HEK293 (cell line): ENCODE data around the gene ZNF367.

Experiments used
- GLIS1 ChIP-seq: fragments of 450-650 bp; formaldehyde crosslinking; IDR thresholded peaks from 2 replicates; pipeline ENCODE4 v1.5.1; 2016; ENCODE audit warnings: missing biosample characterization, missing genetic modification characterization
- HIC1 ChIP-seq: fragments of 450-650 bp; formaldehyde crosslinking; IDR thresholded peaks from 2 replicates; pipeline ENCODE4 v1.5.1; 2016; ENCODE audit warnings: missing biosample characterization, missing genetic modification characterization
- PATZ1 ChIP-seq: fragments of 450-650 bp; formaldehyde crosslinking; IDR thresholded peaks from 2 replicates; pipeline ENCODE4 v1.5.1; 2016; ENCODE audit warnings: missing biosample characterization, missing genetic modification characterization
- RBAK ChIP-seq: fragments of 450-650 bp; formaldehyde crosslinking; IDR thresholded peaks from 2 replicates; pipeline ENCODE4 v1.5.1; 2016; ENCODE audit warnings: missing biosample characterization, missing genetic modification characterization
- SP2 ChIP-seq: fragments of 450-650 bp; formaldehyde crosslinking; IDR thresholded peaks from 2 replicates; pipeline ENCODE4 v1.5.1; 2016; ENCODE audit warnings: missing biosample characterization, missing genetic modification characterization
- SP3 ChIP-seq: fragments of 450-650 bp; formaldehyde crosslinking; IDR thresholded peaks from 2 replicates; pipeline ENCODE4 v1.5.1; 2016; ENCODE audit warnings: missing biosample characterization, missing genetic modification characterization
- YY2 ChIP-seq: fragments of 450-650 bp; formaldehyde crosslinking; IDR thresholded peaks from 2 replicates; pipeline ENCODE4 v1.5.1; 2016; ENCODE audit warnings: missing biosample characterization, missing genetic modification characterization
- ZBTB20 ChIP-seq: fragments of 450-650 bp; formaldehyde crosslinking; IDR thresholded peaks from 2 replicates; pipeline ENCODE4 v1.5.1; 2016; ENCODE audit warnings: missing biosample characterization, missing genetic modification characterization
- ZBTB48 ChIP-seq: fragments of 450-650 bp; formaldehyde crosslinking; IDR thresholded peaks from 2 replicates; pipeline ENCODE4 v1.5.1; 2016; ENCODE audit warnings: missing biosample characterization, missing genetic modification characterization
- ZNF114 ChIP-seq: fragments of 450-650 bp; formaldehyde crosslinking; IDR thresholded peaks from 2 replicates; pipeline ENCODE4 v1.5.0; 2017; ENCODE audit warnings: missing biosample characterization, missing genetic modification characterization
- ZNF132 ChIP-seq: fragments of 450-650 bp; formaldehyde crosslinking; IDR thresholded peaks from 2 replicates; pipeline ENCODE4 v1.5.1; 2017; ENCODE audit warnings: missing biosample characterization, missing genetic modification characterization, borderline replicate concordance
- ZNF146 ChIP-seq: fragments of 450-650 bp; formaldehyde crosslinking; IDR thresholded peaks from 2 replicates; pipeline ENCODE4 v1.5.1; 2016; ENCODE audit warnings: missing biosample characterization, missing genetic modification characterization
- ZNF24 ChIP-seq: fragments of 450-650 bp; formaldehyde crosslinking; IDR thresholded peaks from 2 replicates; pipeline ENCODE4 v1.5.1; 2016; ENCODE audit warnings: missing biosample characterization, missing genetic modification characterization
- ZNF292 ChIP-seq: fragments of 450-650 bp; formaldehyde crosslinking; IDR thresholded peaks from 2 replicates; pipeline ENCODE4 v1.5.1; 2016; ENCODE audit warnings: low read depth, missing biosample characterization, missing genetic modification characterization, borderline replicate concordance
- ZNF341 ChIP-seq: fragments of 450-650 bp; formaldehyde crosslinking; IDR thresholded peaks from 2 replicates; pipeline ENCODE4; 2016; ENCODE audit warnings: low read depth, missing biosample characterization, missing genetic modification characterization
- ZNF366 ChIP-seq: fragments of 450-650 bp; formaldehyde crosslinking; conservative IDR thresholded peaks from 2 replicates; pipeline ENCODE4 v1.5.1; 2016; ENCODE audit warnings: missing biosample characterization, missing genetic modification characterization
- ZNF37A ChIP-seq: fragments of 450-650 bp; IDR thresholded peaks from 2 replicates; pipeline ENCODE4 v1.5.1; 2018; ENCODE audit warnings: missing biosample characterization, missing genetic modification characterization
- ZNF404 ChIP-seq: fragments of 450-650 bp; formaldehyde crosslinking; IDR thresholded peaks from 2 replicates; pipeline ENCODE4 v1.5.1; 2017; ENCODE audit warnings: missing biosample characterization, missing genetic modification characterization
- ZNF423 ChIP-seq: fragments of 450-650 bp; formaldehyde crosslinking; IDR thresholded peaks from 2 replicates; pipeline ENCODE4 v1.5.1; 2016; ENCODE audit warnings: missing biosample characterization, missing genetic modification characterization
- ZNF501 ChIP-seq: fragments of 450-650 bp; formaldehyde crosslinking; IDR thresholded peaks from 2 replicates; pipeline ENCODE4 v1.5.1; 2016; ENCODE audit warnings: missing biosample characterization, missing genetic modification characterization
- ZNF530 ChIP-seq: fragments of 450-650 bp; formaldehyde crosslinking; IDR thresholded peaks from 2 replicates; pipeline ENCODE4 v1.5.1; 2016; ENCODE audit warnings: low read depth, missing biosample characterization, missing genetic modification characterization
- ZNF560 ChIP-seq: fragments of 450-650 bp; formaldehyde crosslinking; IDR thresholded peaks from 2 replicates; pipeline ENCODE4 v1.5.1; 2017; ENCODE audit warnings: missing biosample characterization, missing genetic modification characterization, borderline replicate concordance
- ZNF830 ChIP-seq: fragments of 450-650 bp; IDR thresholded peaks from 2 replicates; pipeline ENCODE4 v1.5.0; 2018; ENCODE audit warnings: missing biosample characterization, missing genetic modification characterization, low read depth, mild to moderate bottlenecking, moderate library complexity
- TF ChIP-seq, protein P1 (sequence below): fragments of 450-650 bp; formaldehyde crosslinking; IDR thresholded peaks from 2 replicates; pipeline ENCODE4 v1.5.1; 2016; ENCODE audit warnings: missing biosample characterization, missing genetic modification characterization
- TF ChIP-seq, protein P2 (sequence below): fragments of 450-650 bp; formaldehyde crosslinking; IDR thresholded peaks from 2 replicates; pipeline ENCODE4 v1.5.1; 2016; ENCODE audit warnings: missing biosample characterization, missing genetic modification characterization
- TF ChIP-seq, protein P3 (sequence below): fragments of 450-650 bp; formaldehyde crosslinking; IDR thresholded peaks from 2 replicates; pipeline ENCODE4 v1.5.1; 2016; ENCODE audit warnings: missing biosample characterization, missing genetic modification characterization, borderline replicate concordance
- TF ChIP-seq, protein P4 (sequence below): fragments of 450-650 bp; IDR thresholded peaks from 2 replicates; pipeline ENCODE4 v1.5.1; 2018; ENCODE audit warnings: missing biosample characterization, missing genetic modification characterization
- TF ChIP-seq, protein P5 (sequence below): sonication (generic); formaldehyde crosslinking; IDR thresholded peaks from 2 replicates; pipeline ENCODE4 v1.8.1; 2022; ENCODE audit warnings: mild to moderate bottlenecking, moderate library complexity, missing genetic modification reagents

ZNF367 gene

DNA sequence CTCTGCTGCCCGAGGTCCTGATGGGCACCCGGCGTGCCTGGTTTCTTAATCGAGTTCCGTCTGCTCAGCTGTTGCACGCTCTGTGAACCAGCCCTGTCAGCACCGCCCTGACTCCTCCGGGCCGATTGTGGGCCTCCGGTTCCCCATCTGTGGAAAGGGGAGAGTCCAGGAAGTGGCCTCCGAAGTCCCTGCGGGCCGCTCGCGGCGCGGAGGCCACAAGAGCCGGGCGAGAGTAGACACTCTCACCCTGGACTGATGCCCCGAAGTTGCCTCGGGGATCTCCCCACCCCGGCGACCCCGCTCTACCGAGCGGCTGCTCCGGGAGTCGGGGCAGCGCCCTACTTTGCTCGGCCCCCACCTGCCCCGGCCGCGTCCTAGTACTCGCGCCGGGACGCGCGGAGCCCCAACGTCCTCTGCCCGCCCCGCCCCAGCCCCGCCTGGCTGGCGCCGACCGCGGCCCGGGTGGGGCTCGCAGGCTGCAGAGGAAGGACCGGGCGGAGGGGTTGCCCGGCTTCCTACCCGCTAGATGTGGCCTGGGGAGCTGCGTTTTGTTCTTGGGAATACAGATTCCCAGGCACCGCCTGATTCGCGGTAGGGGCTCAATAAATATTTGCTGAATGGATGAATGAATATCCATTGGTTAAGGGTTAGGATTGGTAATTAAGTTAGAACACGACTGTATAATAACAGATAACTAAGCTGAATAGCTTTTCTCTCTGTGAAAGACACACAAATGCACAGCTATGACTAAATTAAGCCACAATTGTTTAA is 935 bp upstream of the ZNF367 start (continued):
- TF ChIP-seq, protein P1, sequence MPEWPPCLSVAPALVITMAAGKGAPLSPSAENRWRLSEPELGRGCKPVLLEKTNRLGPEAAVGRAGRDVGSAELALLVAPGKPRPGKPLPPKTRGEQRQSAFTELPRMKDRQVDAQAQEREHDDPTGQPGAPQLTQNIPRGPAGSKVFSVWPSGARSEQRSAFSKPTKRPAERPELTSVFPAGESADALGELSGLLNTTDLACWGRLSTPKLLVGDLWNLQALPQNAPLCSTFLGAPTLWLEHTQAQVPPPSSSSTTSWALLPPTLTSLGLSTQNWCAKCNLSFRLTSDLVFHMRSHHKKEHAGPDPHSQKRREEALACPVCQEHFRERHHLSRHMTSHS (tag by site-specific recombination), result no peak
- TF ChIP-seq YY2 (no peak), ZNF830 (tag by site-specific recombination) (no peak), ZNF132 (tag by site-specific recombination) (no peak), ZNF37A (tag by site-specific recombination) (no peak), HIC1 (no peak), ZNF146 (tag by site-specific recombination) (no peak), ZBTB48 (tag by site-specific recombination) (no peak), SP2 (tag by site-specific recombination) (peak; percentile 28; the same call in 1 of the 2 replicates), ZBTB20 (peak; percentile 99), SP3 (tag by site-specific recombination) (no peak; the same call in 1 of the 2 replicates), RBAK (no peak), ZNF530 (tag by site-specific recombination) (no peak), ZNF501 (no peak), GLIS1 (tag by site-specific recombination) (no peak), ZNF366 (tag by site-specific recombination) (no peak), ZNF341 (tag by site-specific recombination) (peak; percentile 84), ZNF560 (tag by site-specific recombination) (no peak), PATZ1 (0 out of 2 replicates have a peak, but pooled peaks have one; percentile 38), ZNF292 (no peak), ZNF423 (tag by site-specific recombination) (0 out of 2 replicates have a peak, but pooled peaks have one; percentile 27), ZNF24 (tag by site-specific recombination) (no peak), ZNF404 (tag by site-specific recombination) (no peak), ZNF114 (tag by site-specific recombination) (no peak)
- TF ChIP-seq, protein P2, sequence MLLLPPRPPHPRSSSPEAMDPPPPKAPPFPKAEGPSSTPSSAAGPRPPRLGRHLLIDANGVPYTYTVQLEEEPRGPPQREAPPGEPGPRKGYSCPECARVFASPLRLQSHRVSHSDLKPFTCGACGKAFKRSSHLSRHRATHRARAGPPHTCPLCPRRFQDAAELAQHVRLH (tag by site-specific recombination), result no peak
- TF ChIP-seq, protein P3, sequence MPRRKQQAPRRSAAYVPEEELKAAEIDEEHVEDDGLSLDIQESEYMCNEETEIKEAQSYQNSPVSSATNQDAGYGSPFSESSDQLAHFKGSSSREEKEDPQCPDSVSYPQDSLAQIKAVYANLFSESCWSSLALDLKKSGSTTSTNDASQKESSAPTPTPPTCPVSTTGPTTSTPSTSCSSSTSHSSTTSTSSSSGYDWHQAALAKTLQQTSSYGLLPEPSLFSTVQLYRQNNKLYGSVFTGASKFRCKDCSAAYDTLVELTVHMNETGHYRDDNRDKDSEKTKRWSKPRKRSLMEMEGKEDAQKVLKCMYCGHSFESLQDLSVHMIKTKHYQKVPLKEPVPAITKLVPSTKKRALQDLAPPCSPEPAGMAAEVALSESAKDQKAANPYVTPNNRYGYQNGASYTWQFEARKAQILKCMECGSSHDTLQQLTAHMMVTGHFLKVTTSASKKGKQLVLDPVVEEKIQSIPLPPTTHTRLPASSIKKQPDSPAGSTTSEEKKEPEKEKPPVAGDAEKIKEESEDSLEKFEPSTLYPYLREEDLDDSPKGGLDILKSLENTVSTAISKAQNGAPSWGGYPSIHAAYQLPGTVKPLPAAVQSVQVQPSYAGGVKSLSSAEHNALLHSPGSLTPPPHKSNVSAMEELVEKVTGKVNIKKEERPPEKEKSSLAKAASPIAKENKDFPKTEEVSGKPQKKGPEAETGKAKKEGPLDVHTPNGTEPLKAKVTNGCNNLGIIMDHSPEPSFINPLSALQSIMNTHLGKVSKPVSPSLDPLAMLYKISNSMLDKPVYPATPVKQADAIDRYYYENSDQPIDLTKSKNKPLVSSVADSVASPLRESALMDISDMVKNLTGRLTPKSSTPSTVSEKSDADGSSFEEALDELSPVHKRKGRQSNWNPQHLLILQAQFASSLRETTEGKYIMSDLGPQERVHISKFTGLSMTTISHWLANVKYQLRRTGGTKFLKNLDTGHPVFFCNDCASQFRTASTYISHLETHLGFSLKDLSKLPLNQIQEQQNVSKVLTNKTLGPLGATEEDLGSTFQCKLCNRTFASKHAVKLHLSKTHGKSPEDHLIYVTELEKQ, result no peak
- TF ChIP-seq, protein P4, sequence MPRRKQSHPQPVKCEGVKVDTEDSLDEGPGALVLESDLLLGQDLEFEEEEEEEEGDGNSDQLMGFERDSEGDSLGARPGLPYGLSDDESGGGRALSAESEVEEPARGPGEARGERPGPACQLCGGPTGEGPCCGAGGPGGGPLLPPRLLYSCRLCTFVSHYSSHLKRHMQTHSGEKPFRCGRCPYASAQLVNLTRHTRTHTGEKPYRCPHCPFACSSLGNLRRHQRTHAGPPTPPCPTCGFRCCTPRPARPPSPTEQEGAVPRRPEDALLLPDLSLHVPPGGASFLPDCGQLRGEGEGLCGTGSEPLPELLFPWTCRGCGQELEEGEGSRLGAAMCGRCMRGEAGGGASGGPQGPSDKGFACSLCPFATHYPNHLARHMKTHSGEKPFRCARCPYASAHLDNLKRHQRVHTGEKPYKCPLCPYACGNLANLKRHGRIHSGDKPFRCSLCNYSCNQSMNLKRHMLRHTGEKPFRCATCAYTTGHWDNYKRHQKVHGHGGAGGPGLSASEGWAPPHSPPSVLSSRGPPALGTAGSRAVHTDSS (tag by site-specific recombination), result no peak
- TF ChIP-seq, protein P5, sequence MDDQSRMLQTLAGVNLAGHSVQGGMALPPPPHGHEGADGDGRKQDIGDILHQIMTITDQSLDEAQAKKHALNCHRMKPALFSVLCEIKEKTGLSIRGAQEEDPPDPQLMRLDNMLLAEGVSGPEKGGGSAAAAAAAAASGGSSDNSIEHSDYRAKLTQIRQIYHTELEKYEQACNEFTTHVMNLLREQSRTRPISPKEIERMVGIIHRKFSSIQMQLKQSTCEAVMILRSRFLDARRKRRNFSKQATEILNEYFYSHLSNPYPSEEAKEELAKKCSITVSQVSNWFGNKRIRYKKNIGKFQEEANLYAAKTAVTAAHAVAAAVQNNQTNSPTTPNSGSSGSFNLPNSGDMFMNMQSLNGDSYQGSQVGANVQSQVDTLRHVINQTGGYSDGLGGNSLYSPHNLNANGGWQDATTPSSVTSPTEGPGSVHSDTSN (CRISPR knock-in tag), result no peak; the same call in 1 of the 2 replicates
